Superior temporal gyrus (tissue), 1 donor: ENCODE data around the gene CAMK1G.

Experiments used
- DNase-seq: peaks from one replicate; pipeline ENCODE4 v3.0.0-alpha.2; 2016; ENCODE audit errors: extremely low spot score

CAMK1G gene

GRCh38 chr1:209635850-209636249, 52.3 kb downstream of the CAMK1G start:
- DNase-seq = no peak

DNA sequence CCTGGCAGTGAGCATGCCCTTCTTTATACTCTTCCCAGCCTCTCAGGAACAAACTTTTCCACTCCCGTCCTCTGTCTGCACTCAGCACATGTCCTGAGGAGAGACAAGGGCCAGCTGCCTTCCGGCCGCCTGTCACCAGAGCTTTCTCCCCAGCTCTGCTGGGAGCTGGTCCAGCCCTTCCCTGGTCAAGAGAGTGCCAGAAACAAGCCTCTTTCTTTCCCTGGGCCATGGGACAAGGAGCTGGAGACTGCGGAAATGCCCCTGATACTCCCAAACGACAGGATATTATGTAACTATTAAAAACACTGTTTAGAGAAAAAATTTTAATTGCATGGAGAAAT, 58.3 kb downstream of the CAMK1G start:
- DNase-seq = peak; percentile 83

DNA sequence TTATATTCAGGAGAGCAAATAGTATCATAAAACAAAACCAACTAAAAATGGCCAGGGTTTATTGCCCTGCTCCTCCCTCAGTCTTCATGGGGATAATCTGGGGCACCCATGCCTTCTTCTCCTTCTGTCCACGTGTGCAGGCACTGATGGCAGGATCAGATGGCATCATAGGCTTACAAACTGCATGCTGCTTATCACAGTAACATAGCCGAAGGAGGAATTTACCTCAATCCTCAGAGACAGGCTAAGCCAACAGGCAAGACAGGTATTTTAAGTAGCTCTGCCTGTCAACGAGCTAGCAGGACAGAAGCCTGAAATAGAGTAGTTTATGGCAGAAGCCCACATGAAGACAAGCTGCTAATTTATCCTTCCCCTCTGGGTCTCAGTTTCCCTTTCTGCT, 59.3 kb downstream of the CAMK1G start:
- DNase-seq = no peak

DNA sequence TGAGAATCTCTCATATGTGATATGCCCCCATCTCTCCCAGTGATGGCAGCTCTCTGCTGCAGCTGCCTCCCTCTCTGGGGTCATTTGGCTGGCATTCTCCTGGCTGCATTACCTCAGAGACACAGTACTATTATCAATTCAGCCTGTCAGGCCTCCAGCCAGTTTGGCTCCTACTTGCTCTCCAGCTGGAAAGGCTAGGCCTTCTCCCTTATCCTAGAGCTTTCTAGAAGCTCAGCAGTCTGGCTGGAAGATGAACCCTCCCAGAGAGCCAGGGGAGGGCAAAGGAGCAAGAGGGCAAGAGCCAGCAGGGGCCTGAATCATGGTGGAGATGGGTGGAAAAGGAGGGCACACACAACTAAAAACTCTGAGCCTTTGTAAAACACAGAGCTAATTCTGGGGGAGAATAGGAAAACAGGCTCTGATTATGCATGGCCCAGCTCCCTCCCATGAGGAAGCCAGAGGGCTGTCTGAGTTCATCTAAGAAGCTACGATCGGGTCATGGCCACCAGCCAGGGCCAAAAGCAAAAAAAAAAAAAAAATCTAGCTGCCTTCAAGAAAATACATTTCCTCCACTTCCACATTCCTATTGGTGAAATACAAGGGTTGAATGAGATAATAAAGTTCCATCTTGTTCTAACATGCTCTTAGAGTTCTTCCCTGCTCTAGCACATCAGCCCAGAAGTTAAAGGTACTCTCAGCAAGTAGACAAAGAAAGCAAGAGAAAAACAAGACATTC, 59.9 kb downstream of the CAMK1G start:
- DNase-seq = peak; percentile 91

- no peak for DNase-seq
Observed at GRCh38 chr1:209645574-209646452, 62.3 kb downstream of the CAMK1G start.

- DNase-seq = no peak
Observed at GRCh38 chr1:209646558-209646957, 63.0 kb downstream of the CAMK1G start.

DNA sequence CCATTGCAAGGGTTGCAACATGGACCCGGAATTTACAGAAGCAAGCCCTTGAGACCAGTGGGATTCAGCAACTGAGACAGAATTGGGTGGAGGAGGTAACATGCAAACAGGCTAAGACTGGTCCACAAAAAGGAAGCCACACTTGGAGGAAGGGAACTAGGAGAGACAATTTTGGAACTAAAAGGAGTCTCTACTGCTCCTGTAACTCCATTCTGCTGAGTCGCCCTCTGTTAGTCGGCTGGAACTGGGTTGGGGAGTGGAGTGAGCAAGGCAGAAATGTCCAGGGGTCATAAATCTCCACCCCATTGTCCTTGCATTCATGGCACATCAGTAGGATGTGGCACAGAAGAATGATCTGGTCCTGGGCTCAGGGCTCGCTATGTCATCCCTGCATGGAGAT, 63.6 kb downstream of the CAMK1G start:
- no peak for DNase-seq

DNA sequence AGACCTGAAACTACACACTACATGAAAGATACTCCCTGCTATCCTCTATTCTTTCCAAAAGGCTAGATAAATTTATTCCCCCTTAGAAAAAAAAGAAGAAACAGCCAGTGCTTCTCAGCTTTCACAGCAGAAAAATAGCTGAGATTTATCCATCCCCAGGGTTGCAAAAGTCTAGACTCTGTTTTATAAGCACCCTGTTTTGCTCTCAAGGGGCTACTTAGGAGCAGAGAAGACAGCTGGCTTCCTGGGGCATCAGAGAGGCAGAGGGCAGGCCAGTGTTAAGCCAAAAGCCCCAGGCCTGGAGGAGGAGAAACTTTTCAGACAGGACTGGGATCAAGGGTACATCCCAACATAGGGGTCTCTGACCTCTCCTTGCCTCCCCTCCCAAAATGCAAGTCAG, 64.8 kb downstream of the CAMK1G start:
- no peak for DNase-seq

DNA sequence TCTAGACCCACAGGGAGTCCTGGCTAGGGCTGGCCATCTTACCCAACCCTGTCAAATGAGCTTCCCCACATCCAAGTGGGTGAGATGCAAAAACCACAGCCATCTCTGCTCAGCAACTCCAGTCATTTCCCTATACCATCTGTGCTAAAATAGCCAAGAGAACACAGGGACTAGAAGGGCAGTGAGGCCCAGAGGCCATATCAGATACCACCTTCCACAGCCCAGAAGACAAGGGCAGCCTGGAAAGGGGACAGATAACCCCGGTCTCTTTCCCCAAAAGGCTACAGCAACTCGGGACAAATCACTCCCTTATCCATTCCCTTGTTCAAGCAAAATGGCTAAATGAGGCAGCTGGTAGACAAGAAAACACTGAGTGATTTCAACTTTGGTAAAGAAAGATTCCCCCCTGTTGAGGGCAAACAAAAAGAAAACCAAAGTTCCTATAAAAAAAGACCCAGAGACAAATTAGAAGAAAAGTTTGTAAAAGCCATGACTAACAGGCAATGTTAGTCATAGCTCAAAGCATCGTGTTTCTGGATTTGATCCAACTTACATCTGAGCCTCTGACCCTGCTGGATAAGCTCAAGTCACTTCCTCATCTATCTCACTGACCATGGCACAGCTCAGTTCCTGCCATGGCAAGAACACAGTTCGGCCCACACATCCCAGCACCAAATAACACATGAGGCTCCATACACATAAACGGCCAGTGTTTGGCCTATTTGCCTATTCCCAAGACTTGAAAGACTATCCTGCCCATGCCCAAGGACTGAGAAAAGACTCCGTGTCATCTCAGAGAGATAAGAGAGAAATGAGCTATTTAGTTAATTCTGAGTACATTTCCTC, 65.6 kb downstream of the CAMK1G start:
- DNase-seq = no peak

- DNase-seq = no peak
Observed at GRCh38 chr1:209650454-209650853, 66.9 kb downstream of the CAMK1G start.

DNA sequence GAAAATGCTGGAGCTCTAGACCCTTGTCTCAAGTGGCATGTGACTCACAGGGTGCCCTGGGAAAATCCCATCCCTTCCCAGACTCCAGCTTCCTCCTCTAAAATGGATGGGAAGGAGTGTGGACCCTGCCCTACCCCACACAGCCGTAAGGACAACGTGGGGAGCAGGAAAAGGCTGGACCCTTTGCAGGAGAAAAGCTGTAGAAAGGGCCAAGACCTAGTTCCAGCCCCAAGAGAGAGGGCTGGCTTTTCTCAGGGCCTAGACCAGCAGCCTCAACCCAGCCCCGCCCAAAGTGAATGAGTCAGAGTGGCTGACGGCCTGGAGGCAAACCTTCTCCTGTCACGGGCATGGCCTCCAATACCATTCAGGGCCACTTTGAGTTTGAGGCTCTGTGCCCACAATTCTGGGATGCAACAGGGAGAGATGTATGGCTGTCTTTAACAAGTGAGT, 67.6 kb downstream of the CAMK1G start:
- DNase-seq = no peak

DNA sequence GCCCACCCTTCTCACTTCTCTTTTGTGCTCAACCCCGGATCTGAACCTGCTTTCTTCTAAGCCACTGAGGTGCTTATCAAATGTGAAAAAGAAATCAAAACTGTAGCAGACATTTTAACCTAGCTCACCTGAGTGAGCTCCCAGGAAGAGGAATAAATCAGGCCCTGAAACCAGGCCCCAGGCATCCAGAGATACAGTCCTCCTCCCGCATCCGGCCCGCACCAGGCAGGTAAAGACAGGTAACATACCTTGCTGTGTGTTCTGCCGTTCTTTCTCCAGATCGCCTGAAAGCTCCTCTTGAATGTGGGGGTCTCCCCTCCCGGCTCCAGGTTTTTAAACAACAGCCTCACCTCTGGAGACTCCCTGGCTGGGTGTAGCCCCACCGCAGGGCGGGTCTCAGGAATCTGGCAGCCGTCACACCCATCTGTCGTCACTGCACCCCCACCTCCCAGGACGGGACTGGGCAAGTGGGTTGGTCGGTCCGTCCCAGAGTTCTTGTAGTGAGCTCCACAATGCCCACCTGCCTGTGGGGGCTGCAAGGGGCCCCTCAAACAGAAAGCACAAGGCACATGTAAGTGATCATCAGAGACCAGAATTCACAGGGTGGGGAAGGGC, 68.7 kb downstream of the CAMK1G start, which contains the start of gene LAMB3:
Gene LAMB3, minus strand, starts transcription at position 305 of the 615 bp plus-strand sequence. CDS start 1,481 bp downstream, outside the sequence.
- DNase-seq = no peak

GRCh38 chr1:209652873-209653401, 69.4 kb downstream of the CAMK1G start:
- peak; percentile 96 for DNase-seq

- DNase-seq = no peak
Observed at GRCh38 chr1:209653915-209654351, 70.4 kb downstream of the CAMK1G start.

- DNase-seq = no peak
Observed at GRCh38 chr1:209655411-209656231, 72.1 kb downstream of the CAMK1G start.

- DNase-seq = no peak
Observed at GRCh38 chr1:209657140-209657879, 73.8 kb downstream of the CAMK1G start.

DNA sequence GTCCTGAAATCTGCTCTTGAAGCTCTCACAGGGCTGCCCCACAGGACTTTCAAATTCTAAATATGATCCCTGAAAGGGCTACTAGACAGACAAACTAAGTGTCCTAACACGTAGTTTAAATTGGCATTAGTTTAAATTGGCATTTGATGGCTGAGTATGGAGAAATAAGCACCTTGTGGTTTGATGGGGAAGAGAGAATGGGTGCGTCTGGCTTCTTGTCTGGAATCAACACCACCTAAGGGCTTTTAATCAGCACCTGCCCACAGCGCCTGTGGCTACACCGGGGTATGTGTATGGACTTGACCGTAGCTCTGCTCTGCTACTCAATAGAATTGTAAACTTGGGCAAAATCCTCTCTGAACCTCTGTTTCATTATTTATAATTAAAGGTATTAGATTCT, 74.4 kb downstream of the CAMK1G start:
- DNase-seq = no peak

DNA sequence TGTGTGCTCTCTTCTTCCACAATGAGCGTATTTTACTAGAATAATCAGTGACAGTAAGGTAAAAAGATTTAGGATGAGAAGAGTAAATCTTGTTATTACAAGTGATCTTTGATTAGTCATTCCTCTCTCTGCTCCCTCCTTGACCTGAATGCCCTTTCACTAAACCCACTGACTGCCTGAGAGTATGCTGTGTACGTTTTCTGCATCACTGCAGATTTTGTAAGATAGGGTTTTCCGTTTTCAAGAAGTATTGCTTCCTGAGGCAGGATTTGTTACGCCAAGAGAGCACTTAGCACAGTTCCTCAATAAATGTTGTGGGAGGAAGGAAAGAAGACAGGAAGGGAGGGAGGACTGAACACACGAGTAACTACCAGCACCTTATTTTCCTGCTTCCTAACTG, 76.4 kb downstream of the CAMK1G start:
- no peak for DNase-seq

- DNase-seq = no peak
Observed at GRCh38 chr1:209661071-209661470, 77.6 kb downstream of the CAMK1G start.

DNA sequence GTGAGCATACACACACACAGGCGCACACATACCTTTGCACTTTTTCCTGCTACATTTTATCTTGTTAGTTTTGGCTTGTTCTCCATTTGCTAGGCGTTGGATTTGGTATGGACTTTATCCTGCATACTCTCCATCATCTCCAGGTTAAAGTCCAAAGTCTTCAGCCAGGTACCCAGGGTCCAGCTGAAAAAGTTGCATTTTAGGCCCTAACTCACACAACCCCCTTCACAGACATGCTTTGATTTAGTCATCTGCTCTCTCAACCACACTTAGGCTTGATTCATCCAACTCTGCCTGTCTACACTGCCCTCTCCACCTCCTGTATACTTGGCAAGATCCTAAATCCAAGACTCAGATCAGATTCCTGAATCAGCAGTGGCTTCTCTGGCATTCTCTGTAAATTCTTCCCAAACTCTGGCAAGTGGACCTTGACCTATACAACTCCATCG, 79.4 kb downstream of the CAMK1G start:
- no peak for DNase-seq
